ENCODE data around the gene RNF217. TPM values are rescaled to one million over a fixed set of nuclear protein-coding genes. Genes with fewer than 3 reads are reported as not detected.

RNF217 gene
- total RNA-seq, 1 experiment from 2014 or later: 42.3 TPM

DNA sequence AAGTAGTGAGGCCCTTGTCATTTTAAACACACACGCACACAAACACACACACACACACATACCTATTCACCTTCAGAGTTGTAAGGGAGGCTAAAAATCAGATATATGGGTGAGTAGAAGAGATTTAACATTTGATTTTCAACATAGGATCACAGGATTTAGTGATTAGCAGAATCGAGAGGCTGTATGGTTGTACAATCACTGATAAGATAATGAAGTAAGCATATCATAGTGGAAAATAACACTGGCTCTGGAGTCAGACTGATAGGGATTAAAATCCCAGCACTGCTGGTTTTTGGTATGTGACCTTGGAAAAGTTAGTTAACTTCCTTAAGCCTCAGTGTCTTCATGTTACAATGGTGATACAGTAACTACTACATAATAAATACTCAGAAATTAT is 40.8 kb downstream of the RNF217 start:
- H3K79me2 ChIP-seq (ENCODE audit: low read depth): peaks cover 65% of the 10 kb centered on the region
- BruUV-seq (replicated peaks): no TSS peak
- H3K4me3 ChIP-seq: no peak overlapping the region
- intact Hi-C loops (cut with micrococcal nuclease; ENCODE audit: unreplicated experiment): no loop called here
- no peak for DNase-seq
- H2AFZ ChIP-seq: no peak overlapping the region
- peaks cover 23% of the 10 kb centered on the region; the same call in 1 of the 2 replicates for H3F3A ChIP-seq (ENCODE audit: insufficient read depth, low read depth)
- peaks cover 4% of the 10 kb centered on the region for H3K36me3 ChIP-seq (ENCODE audit: low read depth)
- H3K9me2 ChIP-seq (ENCODE audit: insufficient read depth): no peaks in the 10 kb centered on the region
- no peak for TF ChIP-seq EZH2 (IDR thresholded peaks at IDR 0.05; ENCODE audit: low read depth)
- TF ChIP-seq, protein P1, sequence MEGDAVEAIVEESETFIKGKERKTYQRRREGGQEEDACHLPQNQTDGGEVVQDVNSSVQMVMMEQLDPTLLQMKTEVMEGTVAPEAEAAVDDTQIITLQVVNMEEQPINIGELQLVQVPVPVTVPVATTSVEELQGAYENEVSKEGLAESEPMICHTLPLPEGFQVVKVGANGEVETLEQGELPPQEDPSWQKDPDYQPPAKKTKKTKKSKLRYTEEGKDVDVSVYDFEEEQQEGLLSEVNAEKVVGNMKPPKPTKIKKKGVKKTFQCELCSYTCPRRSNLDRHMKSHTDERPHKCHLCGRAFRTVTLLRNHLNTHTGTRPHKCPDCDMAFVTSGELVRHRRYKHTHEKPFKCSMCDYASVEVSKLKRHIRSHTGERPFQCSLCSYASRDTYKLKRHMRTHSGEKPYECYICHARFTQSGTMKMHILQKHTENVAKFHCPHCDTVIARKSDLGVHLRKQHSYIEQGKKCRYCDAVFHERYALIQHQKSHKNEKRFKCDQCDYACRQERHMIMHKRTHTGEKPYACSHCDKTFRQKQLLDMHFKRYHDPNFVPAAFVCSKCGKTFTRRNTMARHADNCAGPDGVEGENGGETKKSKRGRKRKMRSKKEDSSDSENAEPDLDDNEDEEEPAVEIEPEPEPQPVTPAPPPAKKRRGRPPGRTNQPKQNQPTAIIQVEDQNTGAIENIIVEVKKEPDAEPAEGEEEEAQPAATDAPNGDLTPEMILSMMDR (conservative IDR thresholded peaks at IDR 0.05): no peak
- no peak overlapping the region for H3K4me2 ChIP-seq
- POLR2A ChIA-PET (ENCODE audit: unreplicated experiment): no interaction called here
- H3K27ac ChIP-seq: no peak overlapping the region
- CTCF ChIA-PET: no interaction called here
- H3K9me3 ChIP-seq (ENCODE audit: insufficient read depth, low read depth): no peaks in the 10 kb centered on the region
- peaks cover 46% of the 10 kb centered on the region for H3K4me1 ChIP-seq (replicated peaks; ENCODE audit: insufficient read depth)
- H4K20me1 ChIP-seq (ENCODE audit: insufficient read depth): no peaks in the 10 kb centered on the region
- H3K27me3 ChIP-seq (ENCODE audit: insufficient read depth, low read depth): no peaks in the 10 kb centered on the region

DNA sequence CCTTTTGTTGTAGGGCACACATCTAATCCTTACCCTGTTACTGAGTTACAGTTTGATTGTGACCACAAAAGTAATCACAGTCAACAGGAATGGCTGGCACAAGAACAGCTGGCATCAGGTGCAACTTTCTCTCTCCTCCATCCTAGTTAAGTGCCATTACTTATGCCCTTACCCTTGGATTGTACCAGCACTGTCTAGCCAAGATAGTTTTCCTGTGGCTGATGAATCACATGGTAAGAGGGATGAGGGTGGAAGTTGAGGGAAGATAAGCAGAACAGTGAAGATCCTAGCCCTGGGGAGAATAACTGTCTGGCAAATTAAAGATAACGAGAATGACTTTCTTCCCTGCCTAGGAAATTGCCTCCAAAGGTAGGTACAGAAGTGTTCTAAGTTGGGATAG is 42.0 kb downstream of the RNF217 start:
- no peaks in the 10 kb centered on the region for H3K9me2 ChIP-seq (ENCODE audit: insufficient read depth)
- no peak overlapping the region for H3K4me2 ChIP-seq
- peaks cover 63% of the 10 kb centered on the region for H3K79me2 ChIP-seq (ENCODE audit: low read depth)
- H3K9me3 ChIP-seq (ENCODE audit: insufficient read depth, low read depth): no peaks in the 10 kb centered on the region
- BruUV-seq (replicated peaks): no TSS peak
- H3K36me3 ChIP-seq (ENCODE audit: low read depth): peaks cover 4% of the 10 kb centered on the region
- H3K27ac ChIP-seq: peak overlapping the region; percentile 73
- H3F3A ChIP-seq (ENCODE audit: insufficient read depth, low read depth): peaks cover 16% of the 10 kb centered on the region; the same call in 1 of the 2 replicates
- no peak overlapping the region for H2AFZ ChIP-seq
- DNase-seq: no peak
- no peak overlapping the region for H3K4me3 ChIP-seq
- H4K20me1 ChIP-seq (ENCODE audit: insufficient read depth): no peaks in the 10 kb centered on the region
- ChIA-PET CTCF (no interaction called here), POLR2A (ENCODE audit: unreplicated experiment) (no interaction called here)
- no peaks in the 10 kb centered on the region for H3K27me3 ChIP-seq (ENCODE audit: insufficient read depth, low read depth)
- intact Hi-C loops (cut with micrococcal nuclease; ENCODE audit: unreplicated experiment): no loop called here
- TF ChIP-seq, protein P1 (conservative IDR thresholded peaks at IDR 0.05): no peak
- no peak for TF ChIP-seq EZH2 (IDR thresholded peaks at IDR 0.05; ENCODE audit: low read depth)
- H3K4me1 ChIP-seq (replicated peaks; ENCODE audit: insufficient read depth): peaks cover 34% of the 10 kb centered on the region

DNA sequence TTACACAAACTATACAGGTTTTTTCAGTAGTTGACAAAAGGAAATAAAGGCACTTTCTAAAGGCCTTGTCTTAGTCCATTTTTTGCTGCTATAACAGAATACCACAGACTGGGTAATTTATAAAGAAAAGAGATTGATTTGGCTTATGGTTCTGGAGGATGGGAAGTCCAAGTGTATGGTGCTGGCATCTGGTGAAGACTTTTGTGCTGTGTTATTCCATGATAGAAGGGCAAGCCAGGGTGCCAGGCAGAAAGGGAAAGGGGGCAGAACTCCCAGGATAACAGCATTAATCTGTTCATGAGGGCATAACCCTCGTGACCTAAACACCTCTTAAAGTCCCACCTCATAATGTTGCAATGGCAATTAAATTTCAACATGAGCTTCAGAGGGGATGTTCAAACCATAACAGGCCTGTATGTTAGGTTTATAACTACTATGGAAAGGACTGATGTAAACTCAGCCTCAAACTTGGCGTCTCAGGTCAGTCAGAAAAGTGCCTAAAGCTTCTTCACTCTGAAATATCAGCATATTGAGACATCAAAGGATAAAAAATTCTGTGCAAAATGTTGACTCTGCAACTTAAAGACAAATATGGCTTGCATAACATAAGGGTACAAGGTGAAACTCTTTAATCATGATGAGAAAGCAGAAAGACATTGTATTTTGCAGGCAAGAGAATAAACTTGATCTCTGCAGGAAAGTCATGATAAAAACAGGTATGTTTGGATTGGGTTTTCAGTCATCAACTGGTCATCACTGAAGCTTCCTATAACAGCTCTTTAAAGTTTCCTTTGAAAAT is 42.8 kb downstream of the RNF217 start:
- ChIA-PET POLR2A (ENCODE audit: unreplicated experiment) (no interaction called here), CTCF (no interaction called here)
- peaks cover 4% of the 10 kb centered on the region for H3K36me3 ChIP-seq (ENCODE audit: low read depth)
- intact Hi-C loops (cut with micrococcal nuclease; ENCODE audit: unreplicated experiment): no loop called here
- peak overlapping the region; percentile 73 for H3K27ac ChIP-seq
- H4K20me1 ChIP-seq (ENCODE audit: insufficient read depth): no peaks in the 10 kb centered on the region
- DNase-seq: peak in 1 of 2 experiments; percentile 67
- H3K4me3 ChIP-seq: no peak overlapping the region
- peaks cover 16% of the 10 kb centered on the region; the same call in 1 of the 2 replicates for H3F3A ChIP-seq (ENCODE audit: insufficient read depth, low read depth)
- H3K79me2 ChIP-seq (ENCODE audit: low read depth): peaks cover 55% of the 10 kb centered on the region
- no peak overlapping the region for H2AFZ ChIP-seq
- H3K4me1 ChIP-seq (replicated peaks; ENCODE audit: insufficient read depth): peaks cover 26% of the 10 kb centered on the region
- no peaks in the 10 kb centered on the region for H3K9me3 ChIP-seq (ENCODE audit: insufficient read depth, low read depth)
- peak overlapping the region; percentile 2; the same call in 1 of the 2 replicates for H3K4me2 ChIP-seq
- no peaks in the 10 kb centered on the region for H3K27me3 ChIP-seq (ENCODE audit: insufficient read depth, low read depth)
- BruUV-seq (replicated peaks): no TSS peak
- TF ChIP-seq, protein P1 (conservative IDR thresholded peaks at IDR 0.05): no peak
- no peak for TF ChIP-seq EZH2 (IDR thresholded peaks at IDR 0.05; ENCODE audit: low read depth)
- H3K9me2 ChIP-seq (ENCODE audit: insufficient read depth): no peaks in the 10 kb centered on the region

Data from PC-9 (cell line).